WTC11 (cell line): ENCODE results near the gene CSF2. TPM values are rescaled to one million over a fixed set of nuclear protein-coding genes. Genes with fewer than 3 reads are reported as not detected.

ENCODE experiments used
- ATAC-seq: fragments of 200-7000 bp; cut with Tn5 transposase; 2 replicates; pipeline ENCODE4 v1.10.0; 2021; ENCODE audit warnings: mild to moderate bottlenecking, moderate library complexity
- CTCF ChIA-PET: fragments of 300-600 bp; sonication (Branson Sonifier 250); formaldehyde crosslinking; loops from one replicate; lab custom pipeline; 2021; ENCODE audit warnings: antibody characterized with exemption; lab: Charles Lee
- POLR2A ChIA-PET: fragments of 350-600 bp; sonication (Branson Sonifier 250); formaldehyde crosslinking; loops from one replicate; lab custom pipeline; 2021; ENCODE audit warnings: antibody characterized with exemption; lab: Charles Lee
- DNase-seq: peaks from one replicate; pipeline ENCODE4 v3.0.0; 2021; ENCODE audit warnings: low spot score
- H3K27ac Mint-ChIP-seq: 2 replicates; pipeline ENCODE4 v1.8.0; 2021; ENCODE audit warnings: mixed read lengths
- H3K27me3 Mint-ChIP-seq: 2 replicates; pipeline ENCODE4 v1.8.0; 2021; ENCODE audit warnings: low read depth, mild to moderate bottlenecking, moderate library complexity, mixed read lengths
- H3K36me3 Mint-ChIP-seq: 2 replicates; pipeline ENCODE4 v1.8.0; 2021; ENCODE audit warnings: mixed read lengths
- H3K4me1 Mint-ChIP-seq: 2 replicates; pipeline ENCODE4 v1.8.0; 2022; ENCODE audit warnings: mixed read lengths
- H3K4me3 Mint-ChIP-seq: 2 replicates; pipeline ENCODE4 v1.8.0; 2021; ENCODE audit warnings: mild to moderate bottlenecking, moderate library complexity, mixed read lengths
- H3K9me3 Mint-ChIP-seq: 2 replicates; pipeline ENCODE4 v1.8.0; 2021; ENCODE audit warnings: mixed read lengths
- ATF1 ChIP-seq: sonication (generic); formaldehyde crosslinking; IDR thresholded peaks from 2 replicates; pipeline ENCODE4 v1.8.1; 2023; ENCODE audit warnings: mild to moderate bottlenecking, moderate library complexity, missing genetic modification reagents
- ETV6 ChIP-seq: sonication (generic); formaldehyde crosslinking; IDR thresholded peaks from 2 replicates; pipeline ENCODE4 v1.8.1; 2022; ENCODE audit warnings: mild to moderate bottlenecking, missing genetic modification reagents
- KAT7 ChIP-seq: sonication (generic); formaldehyde crosslinking; IDR thresholded peaks from 2 replicates; pipeline ENCODE4 v1.8.1; 2023; ENCODE audit warnings: missing genetic modification reagents, mild to moderate bottlenecking, borderline replicate concordance
- NFATC4 ChIP-seq: fragments of 250-450 bp; sonication (Bioruptor Pico); IDR thresholded peaks from 2 replicates; pipeline ENCODE4 v1.9.0; 2021; ENCODE audit warnings: mild to moderate bottlenecking
- NFE2L1 ChIP-seq: sonication (generic); formaldehyde crosslinking; IDR thresholded peaks from 2 replicates; pipeline ENCODE4 v1.8.1; 2023; ENCODE audit warnings: missing genetic modification reagents
- OVOL2 ChIP-seq: fragments of 250-450 bp; sonication (Bioruptor Pico); IDR thresholded peaks from 2 replicates; pipeline ENCODE4 v1.9.0; 2021; ENCODE audit warnings: mild to moderate bottlenecking, borderline replicate concordance
- SOX15 ChIP-seq: fragments of 250-450 bp; sonication (Bioruptor Pico); IDR thresholded peaks from 2 replicates; pipeline ENCODE4 v1.9.0; 2021; ENCODE audit warnings: mild to moderate bottlenecking
- ZNF121 ChIP-seq: sonication (generic); formaldehyde crosslinking; IDR thresholded peaks from 2 replicates; pipeline ENCODE4 v1.8.0; 2023; ENCODE audit warnings: missing genetic modification reagents
- ZNF219 ChIP-seq: sonication (generic); formaldehyde crosslinking; IDR thresholded peaks from 2 replicates; pipeline ENCODE4 v1.8.0; 2023; ENCODE audit warnings: missing genetic modification reagents, mild to moderate bottlenecking, borderline replicate concordance
- ZNF416 ChIP-seq: fragments of 250-450 bp; sonication (Bioruptor Pico); IDR thresholded peaks from 2 replicates; pipeline ENCODE4 v1.9.0; 2021; ENCODE audit warnings: mild to moderate bottlenecking, inconsistent platforms
- total RNA-seq: library from RNA; stranded (reverse); gene quantifications from 3 replicates; pipeline ENCODE4 v1.2.3, GENCODE V29; 2021
- TF ChIP-seq, protein P1 (sequence below): sonication (generic); formaldehyde crosslinking; conservative IDR thresholded peaks from 2 replicates; pipeline ENCODE4 v1.8.1; 2023; ENCODE audit warnings: mild to moderate bottlenecking, low read depth, missing genetic modification reagents, moderate library complexity
- TF ChIP-seq, protein P2 (sequence below): sonication (generic); formaldehyde crosslinking; IDR thresholded peaks from 2 replicates; pipeline ENCODE4 v1.8.0; 2022; ENCODE audit warnings: mild to moderate bottlenecking, missing genetic modification reagents
- TF ChIP-seq, protein P3 (sequence below): fragments of 250-450 bp; sonication (Bioruptor Pico); IDR thresholded peaks from 2 replicates; pipeline ENCODE4 v1.8.0; 2021; ENCODE audit warnings: mild to moderate bottlenecking
- TF ChIP-seq, protein P4 (sequence below): sonication (generic); formaldehyde crosslinking; conservative IDR thresholded peaks from 2 replicates; pipeline ENCODE4 v1.8.1; 2022; ENCODE audit warnings: mild to moderate bottlenecking, missing genetic modification reagents
- TF ChIP-seq, protein P5 (sequence below): sonication (generic); formaldehyde crosslinking; IDR thresholded peaks from 2 replicates; pipeline ENCODE4 v1.8.0; 2022; ENCODE audit warnings: mild to moderate bottlenecking, missing genetic modification reagents
- TF ChIP-seq, protein P6 (sequence below): sonication (generic); formaldehyde crosslinking; IDR thresholded peaks from 2 replicates; pipeline ENCODE4 v1.8.1; 2023; ENCODE audit warnings: mild to moderate bottlenecking, missing genetic modification reagents, borderline replicate concordance
- TF ChIP-seq, protein P7 (sequence below): fragments of 250-450 bp; sonication (Bioruptor Pico); IDR thresholded peaks from 2 replicates; pipeline ENCODE4 v1.9.0; 2021; ENCODE audit warnings: mild to moderate bottlenecking
- TF ChIP-seq, protein P8 (sequence below): sonication (generic); formaldehyde crosslinking; IDR thresholded peaks from 2 replicates; pipeline ENCODE4 v1.8.1; 2023; ENCODE audit warnings: mild to moderate bottlenecking, missing genetic modification reagents, moderate library complexity
- TF ChIP-seq, protein P9 (sequence below): sonication (generic); formaldehyde crosslinking; IDR thresholded peaks from 2 replicates; pipeline ENCODE4 v1.8.1; 2023; ENCODE audit warnings: mild to moderate bottlenecking, moderate library complexity, missing genetic modification reagents

Gene CSF2
- total RNA-seq, 1 experiment from 2014 or later: not detected

DNA sequence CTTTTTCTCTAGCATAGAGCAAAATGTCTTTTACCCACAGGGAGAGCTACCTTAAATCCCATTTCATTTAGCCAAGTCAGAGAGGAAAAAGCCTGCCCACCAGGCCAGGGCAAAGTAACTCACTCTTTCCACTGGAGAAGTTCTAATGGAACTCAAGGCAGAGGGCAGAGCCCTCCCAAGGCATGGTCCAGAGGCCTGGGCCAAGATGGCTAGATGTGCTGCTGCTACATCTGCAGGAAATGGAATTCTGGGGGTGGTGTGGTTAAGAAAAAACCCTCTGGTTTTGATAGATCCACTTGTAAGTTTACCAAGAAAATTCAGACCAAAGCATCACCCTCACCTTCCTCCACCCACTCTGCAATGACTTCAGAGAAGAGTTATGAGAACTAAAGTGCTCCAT lies 37.3 kb downstream of the CSF2 start:
- H3K4me1 Mint-ChIP-seq: no peaks in the 10 kb centered on the region
- DNase-seq: no peak
- CTCF ChIA-PET: interaction anchor here (1.2 kb wide), 1 partner anchor 79 kb away, joined by 3 read pairs; no protein-coding TSS in a partner anchor
- POLR2A ChIA-PET: no interaction called here
- H3K27ac Mint-ChIP-seq: no peak overlapping the region
- no peaks in the 10 kb centered on the region; the same call in 1 of the 2 replicates for H3K27me3 Mint-ChIP-seq
- H3K4me3 Mint-ChIP-seq: no peak overlapping the region
- no peak for TF ChIP-seq NFE2L1 (CRISPR knock-in tag)
- no peak for TF ChIP-seq NFATC4
- TF ChIP-seq, protein P1, sequence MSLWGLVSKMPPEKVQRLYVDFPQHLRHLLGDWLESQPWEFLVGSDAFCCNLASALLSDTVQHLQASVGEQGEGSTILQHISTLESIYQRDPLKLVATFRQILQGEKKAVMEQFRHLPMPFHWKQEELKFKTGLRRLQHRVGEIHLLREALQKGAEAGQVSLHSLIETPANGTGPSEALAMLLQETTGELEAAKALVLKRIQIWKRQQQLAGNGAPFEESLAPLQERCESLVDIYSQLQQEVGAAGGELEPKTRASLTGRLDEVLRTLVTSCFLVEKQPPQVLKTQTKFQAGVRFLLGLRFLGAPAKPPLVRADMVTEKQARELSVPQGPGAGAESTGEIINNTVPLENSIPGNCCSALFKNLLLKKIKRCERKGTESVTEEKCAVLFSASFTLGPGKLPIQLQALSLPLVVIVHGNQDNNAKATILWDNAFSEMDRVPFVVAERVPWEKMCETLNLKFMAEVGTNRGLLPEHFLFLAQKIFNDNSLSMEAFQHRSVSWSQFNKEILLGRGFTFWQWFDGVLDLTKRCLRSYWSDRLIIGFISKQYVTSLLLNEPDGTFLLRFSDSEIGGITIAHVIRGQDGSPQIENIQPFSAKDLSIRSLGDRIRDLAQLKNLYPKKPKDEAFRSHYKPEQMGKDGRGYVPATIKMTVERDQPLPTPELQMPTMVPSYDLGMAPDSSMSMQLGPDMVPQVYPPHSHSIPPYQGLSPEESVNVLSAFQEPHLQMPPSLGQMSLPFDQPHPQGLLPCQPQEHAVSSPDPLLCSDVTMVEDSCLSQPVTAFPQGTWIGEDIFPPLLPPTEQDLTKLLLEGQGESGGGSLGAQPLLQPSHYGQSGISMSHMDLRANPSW (CRISPR knock-in tag): no peak
- TF ChIP-seq, protein P2, sequence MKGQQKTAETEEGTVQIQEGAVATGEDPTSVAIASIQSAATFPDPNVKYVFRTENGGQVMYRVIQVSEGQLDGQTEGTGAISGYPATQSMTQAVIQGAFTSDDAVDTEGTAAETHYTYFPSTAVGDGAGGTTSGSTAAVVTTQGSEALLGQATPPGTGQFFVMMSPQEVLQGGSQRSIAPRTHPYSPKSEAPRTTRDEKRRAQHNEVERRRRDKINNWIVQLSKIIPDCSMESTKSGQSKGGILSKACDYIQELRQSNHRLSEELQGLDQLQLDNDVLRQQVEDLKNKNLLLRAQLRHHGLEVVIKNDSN (CRISPR knock-in tag): no peak
- TF ChIP-seq ZNF416 (CRISPR knock-in tag): no peak
- TF ChIP-seq, protein P3, sequence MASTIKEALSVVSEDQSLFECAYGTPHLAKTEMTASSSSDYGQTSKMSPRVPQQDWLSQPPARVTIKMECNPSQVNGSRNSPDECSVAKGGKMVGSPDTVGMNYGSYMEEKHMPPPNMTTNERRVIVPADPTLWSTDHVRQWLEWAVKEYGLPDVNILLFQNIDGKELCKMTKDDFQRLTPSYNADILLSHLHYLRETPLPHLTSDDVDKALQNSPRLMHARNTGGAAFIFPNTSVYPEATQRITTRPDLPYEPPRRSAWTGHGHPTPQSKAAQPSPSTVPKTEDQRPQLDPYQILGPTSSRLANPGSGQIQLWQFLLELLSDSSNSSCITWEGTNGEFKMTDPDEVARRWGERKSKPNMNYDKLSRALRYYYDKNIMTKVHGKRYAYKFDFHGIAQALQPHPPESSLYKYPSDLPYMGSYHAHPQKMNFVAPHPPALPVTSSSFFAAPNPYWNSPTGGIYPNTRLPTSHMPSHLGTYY (CRISPR knock-in tag): no peak
- TF ChIP-seq, protein P4, sequence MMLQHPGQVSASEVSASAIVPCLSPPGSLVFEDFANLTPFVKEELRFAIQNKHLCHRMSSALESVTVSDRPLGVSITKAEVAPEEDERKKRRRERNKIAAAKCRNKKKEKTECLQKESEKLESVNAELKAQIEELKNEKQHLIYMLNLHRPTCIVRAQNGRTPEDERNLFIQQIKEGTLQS (CRISPR knock-in tag): no peak
- TF ChIP-seq, protein P5, sequence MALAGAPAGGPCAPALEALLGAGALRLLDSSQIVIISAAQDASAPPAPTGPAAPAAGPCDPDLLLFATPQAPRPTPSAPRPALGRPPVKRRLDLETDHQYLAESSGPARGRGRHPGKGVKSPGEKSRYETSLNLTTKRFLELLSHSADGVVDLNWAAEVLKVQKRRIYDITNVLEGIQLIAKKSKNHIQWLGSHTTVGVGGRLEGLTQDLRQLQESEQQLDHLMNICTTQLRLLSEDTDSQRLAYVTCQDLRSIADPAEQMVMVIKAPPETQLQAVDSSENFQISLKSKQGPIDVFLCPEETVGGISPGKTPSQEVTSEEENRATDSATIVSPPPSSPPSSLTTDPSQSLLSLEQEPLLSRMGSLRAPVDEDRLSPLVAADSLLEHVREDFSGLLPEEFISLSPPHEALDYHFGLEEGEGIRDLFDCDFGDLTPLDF: no peak
- TF ChIP-seq, protein P6, sequence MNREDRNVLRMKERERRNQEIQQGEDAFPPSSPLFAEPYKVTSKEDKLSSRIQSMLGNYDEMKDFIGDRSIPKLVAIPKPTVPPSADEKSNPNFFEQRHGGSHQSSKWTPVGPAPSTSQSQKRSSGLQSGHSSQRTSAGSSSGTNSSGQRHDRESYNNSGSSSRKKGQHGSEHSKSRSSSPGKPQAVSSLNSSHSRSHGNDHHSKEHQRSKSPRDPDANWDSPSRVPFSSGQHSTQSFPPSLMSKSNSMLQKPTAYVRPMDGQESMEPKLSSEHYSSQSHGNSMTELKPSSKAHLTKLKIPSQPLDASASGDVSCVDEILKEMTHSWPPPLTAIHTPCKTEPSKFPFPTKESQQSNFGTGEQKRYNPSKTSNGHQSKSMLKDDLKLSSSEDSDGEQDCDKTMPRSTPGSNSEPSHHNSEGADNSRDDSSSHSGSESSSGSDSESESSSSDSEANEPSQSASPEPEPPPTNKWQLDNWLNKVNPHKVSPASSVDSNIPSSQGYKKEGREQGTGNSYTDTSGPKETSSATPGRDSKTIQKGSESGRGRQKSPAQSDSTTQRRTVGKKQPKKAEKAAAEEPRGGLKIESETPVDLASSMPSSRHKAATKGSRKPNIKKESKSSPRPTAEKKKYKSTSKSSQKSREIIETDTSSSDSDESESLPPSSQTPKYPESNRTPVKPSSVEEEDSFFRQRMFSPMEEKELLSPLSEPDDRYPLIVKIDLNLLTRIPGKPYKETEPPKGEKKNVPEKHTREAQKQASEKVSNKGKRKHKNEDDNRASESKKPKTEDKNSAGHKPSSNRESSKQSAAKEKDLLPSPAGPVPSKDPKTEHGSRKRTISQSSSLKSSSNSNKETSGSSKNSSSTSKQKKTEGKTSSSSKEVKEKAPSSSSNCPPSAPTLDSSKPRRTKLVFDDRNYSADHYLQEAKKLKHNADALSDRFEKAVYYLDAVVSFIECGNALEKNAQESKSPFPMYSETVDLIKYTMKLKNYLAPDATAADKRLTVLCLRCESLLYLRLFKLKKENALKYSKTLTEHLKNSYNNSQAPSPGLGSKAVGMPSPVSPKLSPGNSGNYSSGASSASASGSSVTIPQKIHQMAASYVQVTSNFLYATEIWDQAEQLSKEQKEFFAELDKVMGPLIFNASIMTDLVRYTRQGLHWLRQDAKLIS: no peak
- TF ChIP-seq ETV6 (CRISPR knock-in tag): no peak
- TF ChIP-seq ATF1 (CRISPR knock-in tag): no peak
- TF ChIP-seq ZNF121: no peak
- TF ChIP-seq ZNF219: no peak
- no peak for TF ChIP-seq OVOL2 (CRISPR knock-in tag)
- TF ChIP-seq KAT7 (CRISPR knock-in tag): no peak
- TF ChIP-seq SOX15 (CRISPR knock-in tag): no peak
- TF ChIP-seq, protein P7, sequence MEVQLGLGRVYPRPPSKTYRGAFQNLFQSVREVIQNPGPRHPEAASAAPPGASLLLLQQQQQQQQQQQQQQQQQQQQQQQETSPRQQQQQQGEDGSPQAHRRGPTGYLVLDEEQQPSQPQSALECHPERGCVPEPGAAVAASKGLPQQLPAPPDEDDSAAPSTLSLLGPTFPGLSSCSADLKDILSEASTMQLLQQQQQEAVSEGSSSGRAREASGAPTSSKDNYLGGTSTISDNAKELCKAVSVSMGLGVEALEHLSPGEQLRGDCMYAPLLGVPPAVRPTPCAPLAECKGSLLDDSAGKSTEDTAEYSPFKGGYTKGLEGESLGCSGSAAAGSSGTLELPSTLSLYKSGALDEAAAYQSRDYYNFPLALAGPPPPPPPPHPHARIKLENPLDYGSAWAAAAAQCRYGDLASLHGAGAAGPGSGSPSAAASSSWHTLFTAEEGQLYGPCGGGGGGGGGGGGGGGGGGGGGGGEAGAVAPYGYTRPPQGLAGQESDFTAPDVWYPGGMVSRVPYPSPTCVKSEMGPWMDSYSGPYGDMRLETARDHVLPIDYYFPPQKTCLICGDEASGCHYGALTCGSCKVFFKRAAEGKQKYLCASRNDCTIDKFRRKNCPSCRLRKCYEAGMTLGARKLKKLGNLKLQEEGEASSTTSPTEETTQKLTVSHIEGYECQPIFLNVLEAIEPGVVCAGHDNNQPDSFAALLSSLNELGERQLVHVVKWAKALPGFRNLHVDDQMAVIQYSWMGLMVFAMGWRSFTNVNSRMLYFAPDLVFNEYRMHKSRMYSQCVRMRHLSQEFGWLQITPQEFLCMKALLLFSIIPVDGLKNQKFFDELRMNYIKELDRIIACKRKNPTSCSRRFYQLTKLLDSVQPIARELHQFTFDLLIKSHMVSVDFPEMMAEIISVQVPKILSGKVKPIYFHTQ (CRISPR knock-in tag): no peak
- TF ChIP-seq, protein P8, sequence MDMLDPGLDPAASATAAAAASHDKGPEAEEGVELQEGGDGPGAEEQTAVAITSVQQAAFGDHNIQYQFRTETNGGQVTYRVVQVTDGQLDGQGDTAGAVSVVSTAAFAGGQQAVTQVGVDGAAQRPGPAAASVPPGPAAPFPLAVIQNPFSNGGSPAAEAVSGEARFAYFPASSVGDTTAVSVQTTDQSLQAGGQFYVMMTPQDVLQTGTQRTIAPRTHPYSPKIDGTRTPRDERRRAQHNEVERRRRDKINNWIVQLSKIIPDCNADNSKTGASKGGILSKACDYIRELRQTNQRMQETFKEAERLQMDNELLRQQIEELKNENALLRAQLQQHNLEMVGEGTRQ (CRISPR knock-in tag): no peak
- TF ChIP-seq, protein P9, sequence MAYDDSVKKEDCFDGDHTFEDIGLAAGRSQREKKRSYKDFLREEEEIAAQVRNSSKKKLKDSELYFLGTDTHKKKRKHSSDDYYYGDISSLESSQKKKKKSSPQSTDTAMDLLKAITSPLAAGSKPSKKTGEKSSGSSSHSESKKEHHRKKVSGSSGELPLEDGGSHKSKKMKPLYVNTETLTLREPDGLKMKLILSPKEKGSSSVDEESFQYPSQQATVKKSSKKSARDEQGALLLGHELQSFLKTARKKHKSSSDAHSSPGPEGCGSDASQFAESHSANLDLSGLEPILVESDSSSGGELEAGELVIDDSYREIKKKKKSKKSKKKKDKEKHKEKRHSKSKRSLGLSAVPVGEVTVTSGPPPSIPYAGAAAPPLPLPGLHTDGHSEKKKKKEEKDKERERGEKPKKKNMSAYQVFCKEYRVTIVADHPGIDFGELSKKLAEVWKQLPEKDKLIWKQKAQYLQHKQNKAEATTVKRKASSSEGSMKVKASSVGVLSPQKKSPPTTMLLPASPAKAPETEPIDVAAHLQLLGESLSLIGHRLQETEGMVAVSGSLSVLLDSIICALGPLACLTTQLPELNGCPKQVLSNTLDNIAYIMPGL: no peak
- ATAC-seq: no peak
- H3K36me3 Mint-ChIP-seq: no peaks in the 10 kb centered on the region
- H3K9me3 Mint-ChIP-seq: no peaks in the 10 kb centered on the region
